Upper lobe of left lung (tissue), 6 donors: Measurements from ENCODE around the gene SCN2A. TPM values are rescaled to one million over a fixed set of nuclear protein-coding genes. Genes with fewer than 3 reads are reported as not detected.

Experiments
- ATAC-seq, 2 donors: fragments of 200-7000 bp; cut with Tn5 transposase; one replicate each; pipeline ENCODE4 v1.9.1; 2022; ENCODE audit warnings: mild to moderate bottlenecking in 2 of 2, moderate library complexity in 2 of 2; ENCODE audit not compliant: low FRiP score in 2 of 2
- DNase-seq, 2 donors: peaks; one replicate each; pipeline ENCODE4 v3.0.0-alpha.2; 2019 to 2020
- H3K27ac ChIP-seq, 4 donors: fragments of 200-600 bp; sonication (generic); one replicate each; pipeline ENCODE4 v1.5.1; 2016 to 2019
- H3K27me3 ChIP-seq, 4 donors: fragments of 200-600 bp; sonication (generic); one replicate each; pipeline ENCODE4 v1.5.1; 2017 to 2019
- H3K36me3 ChIP-seq, 4 donors: fragments of 200-600 bp; sonication (generic); one replicate each; pipeline ENCODE4 v1.5.1; 2016 to 2019
- H3K4me1 ChIP-seq, 4 donors: fragments of 200-600 bp; sonication (generic); one replicate each; pipeline ENCODE4 v1.5.1; 2018 to 2019
- H3K4me3 ChIP-seq, 4 donors: fragments of 200-600 bp; sonication (generic); one replicate each; pipeline ENCODE4 v1.5.1; 2017 to 2019; ENCODE audit warnings: mild to moderate bottlenecking in 2 of 4, moderate library complexity in 1 of 4
- H3K9me3 ChIP-seq, 4 donors: fragments of 200-600 bp; sonication (generic); one replicate each; pipeline ENCODE4 v1.5.1; 2018 to 2019
- CTCF ChIP-seq, 6 experiments: fragments of 450-650 bp in 4 of 6; fragments of 200-600 bp in 2 of 6; sonication (generic) in 2 of 6; IDR thresholded peaks; one replicate each; pipeline ENCODE4 v1.5.1; 2016 to 2019; ENCODE audit warnings: antibody characterized with exemption in 6 of 6
- EP300 ChIP-seq, 4 donors: sonication (generic); formaldehyde crosslinking; IDR thresholded peaks; one replicate each; pipeline ENCODE4 v1.5.1; 2017; ENCODE audit warnings: antibody characterized with exemption in 4 of 4, control low read depth in 2 of 4
- POLR2A ChIP-seq, 4 donors: fragments of 450-650 bp; IDR thresholded peaks; one replicate each; pipeline ENCODE4 v1.5.1; 2016 to 2017; ENCODE audit warnings: antibody characterized with exemption in 4 of 4, mild to moderate bottlenecking in 2 of 4
- POLR2AphosphoS5 ChIP-seq, 2 donors: sonication (generic); formaldehyde crosslinking; IDR thresholded peaks; one replicate each; pipeline ENCODE4 v1.5.1; 2017; ENCODE audit warnings: antibody characterized with exemption in 2 of 2
- WGBS, 2 donors: methylation state at CpG; one replicate each; pipeline ENCODE4 v1.1.5; 2017 to 2018; 5-methylcytosine and 5-hydroxymethylcytosine counted together
- total RNA-seq, 6 donors: library from RNA; depleted of rRNA in 4 of 6; stranded (reverse); fragments of >200 nt in 4 of 6; gene quantifications; one replicate each; pipeline versions ENCODE4 v1.1.0 to v1.2.1, GENCODE V29; 2016 to 2021
- donor health status: DM: no; HTN: no; CAD: no; lungs with moderate emphysema.
- donor health status: DM: no; HTN: yes; CAD: no; lungs with severe emphysema.

SCN2A gene
- total RNA-seq, 6 donors from 2014 or later = 0.61 to 1.2 (median 0.97) TPM; not detected in 2

GRCh38 chr2:165287094-165287778 is 48.0 kb downstream of the SCN2A start:
- DNase-seq (no peak), ATAC-seq (peak; percentile 42 to 85)
- Histone ChIP-seq H3K4me1 (no peaks in the 10 kb centered on the region), H3K27ac (peak overlapping the region in 1 of 4 donors; percentile 29), H3K27me3 (no peaks in the 10 kb centered on the region), H3K9me3 (no peaks in the 10 kb centered on the region), H3K4me3 (no peak overlapping the region), H3K36me3 (no peaks in the 10 kb centered on the region)
- no peak for TF ChIP-seq CTCF (IDR thresholded peaks at IDR 0.05)
- TF ChIP-seq POLR2AphosphoS5 (IDR thresholded peaks at IDR 0.05) = no peak
- TF ChIP-seq EP300 (IDR thresholded peaks at IDR 0.05) = no peak
- no peak for TF ChIP-seq POLR2A (IDR thresholded peaks at IDR 0.05)
- whole genome bisulfite sequencing, 2 donors = 59 to 60% methylated on average over 3 of the region's 3 CpGs

GRCh38 chr2:165289069-165289468 is 49.9 kb downstream of the SCN2A start:
- Histone ChIP-seq H3K27me3 (no peaks in the 10 kb centered on the region), H3K9me3 (no peaks in the 10 kb centered on the region), H3K4me3 (no peak overlapping the region), H3K27ac (no peak overlapping the region), H3K4me1 (no peaks in the 10 kb centered on the region), H3K36me3 (no peaks in the 10 kb centered on the region)
- DNase-seq (no peak), ATAC-seq (no peak)
- 88 to 90% methylated on average over 2 of the region's 2 CpGs for WGBS, 2 donors
- TF ChIP-seq EP300 (IDR thresholded peaks at IDR 0.05) (no peak), CTCF (IDR thresholded peaks at IDR 0.05) (no peak), POLR2AphosphoS5 (IDR thresholded peaks at IDR 0.05) (no peak), POLR2A (IDR thresholded peaks at IDR 0.05) (no peak)

GRCh38 chr2:165293440-165294420 is 54.5 kb downstream of the SCN2A start:
- 26 to 31% methylated on average over 6 of the region's 6 CpGs for WGBS, 2 donors
- Histone ChIP-seq H3K4me3 (no peak overlapping the region), H3K36me3 (no peaks in the 10 kb centered on the region), H3K27ac (no peak overlapping the region), H3K9me3 (no peaks in the 10 kb centered on the region), H3K4me1 (no peaks in the 10 kb centered on the region), H3K27me3 (no peaks in the 10 kb centered on the region)
- ATAC-seq (peak; percentile 94 to 95), DNase-seq (peak in 1 of 2 donors; percentile 38)
- TF ChIP-seq EP300 (IDR thresholded peaks at IDR 0.05) (no peak), POLR2AphosphoS5 (IDR thresholded peaks at IDR 0.05) (no peak), POLR2A (IDR thresholded peaks at IDR 0.05) (no peak), CTCF (IDR thresholded peaks at IDR 0.05) (peak; percentile 22 to 72 (median 63))

- no peak overlapping the region for H3K4me3 ChIP-seq
- no peak for ATAC-seq
- no peaks in the 10 kb centered on the region for H3K9me3 ChIP-seq
- H3K27me3 ChIP-seq = no peaks in the 10 kb centered on the region
- no peaks in the 10 kb centered on the region for H3K36me3 ChIP-seq
- H3K27ac ChIP-seq = no peak overlapping the region
- TF ChIP-seq CTCF (IDR thresholded peaks at IDR 0.05) (no peak), POLR2AphosphoS5 (IDR thresholded peaks at IDR 0.05) (no peak), EP300 (IDR thresholded peaks at IDR 0.05) (no peak), POLR2A (IDR thresholded peaks at IDR 0.05) (no peak)
- H3K4me1 ChIP-seq = no peaks in the 10 kb centered on the region
- 53 to 59% methylated on average over 5 of the region's 5 CpGs for WGBS, 2 donors
- no peak for DNase-seq
These were observed 55.7 kb downstream of the SCN2A start for GRCh38 chr2:165294912-165295311.
